CD8-positive, alpha-beta memory T cell (primary cell): ENCODE results near the gene RCSD1. TPM values are rescaled to one million over a fixed set of nuclear protein-coding genes. Genes with fewer than 3 reads are reported as not detected.

Experiments used
- CTCF ChIA-PET: fragments of 350-600 bp; sonication (Branson Sonifier 250); formaldehyde crosslinking; loops from one replicate; lab custom pipeline; 2021; ENCODE audit warnings: antibody characterized with exemption; lab: Charles Lee
- POLR2A ChIA-PET: fragments of 350-600 bp; sonication (Branson Sonifier 250); formaldehyde crosslinking; loops from one replicate; lab custom pipeline; 2021; ENCODE audit warnings: antibody characterized with exemption; lab: Charles Lee
- DNase-seq, 5 donors: peaks; one replicate each; pipeline versions ENCODE4 v3.0.0 to v3.0.0-alpha.2; 2020 to 2022; ENCODE audit warnings: mixed read lengths in 1 of 5
- H3K27ac ChIP-seq: one replicate; pipeline ENCODE4 v1.7.0; 2013; ENCODE audit warnings: low read depth, mild to moderate bottlenecking, low read length, moderate library complexity
- H3K27me3 ChIP-seq: 2 replicates; pipeline ENCODE4 v1.7.0; 2013; ENCODE audit warnings: low read length, mild to moderate bottlenecking; ENCODE audit not compliant: insufficient read depth, poor library complexity, severe bottlenecking
- H3K36me3 ChIP-seq: 2 replicates; pipeline ENCODE4 v1.7.0; 2013; ENCODE audit warnings: mild to moderate bottlenecking, low read length, moderate library complexity; ENCODE audit not compliant: insufficient read depth
- H3K4me1 ChIP-seq: 2 replicates; pipeline ENCODE4 v1.7.0; 2013; ENCODE audit warnings: mild to moderate bottlenecking, low read length, moderate library complexity; ENCODE audit not compliant: insufficient read depth
- H3K4me3 ChIP-seq: 2 replicates; pipeline ENCODE4 v1.7.0; 2013; ENCODE audit warnings: mild to moderate bottlenecking, low read length
- H3K9me3 ChIP-seq: 2 replicates; pipeline ENCODE4 v1.7.0; 2013; ENCODE audit warnings: mild to moderate bottlenecking, low read length
- H3K27ac Mint-ChIP-seq, 8 donors: one replicate each; pipeline ENCODE4 v1.8.0; 2020 to 2021; ENCODE audit warnings: mixed read lengths in 8 of 8, mild to moderate bottlenecking in 6 of 8, inconsistent platforms in 3 of 8, moderate library complexity in 3 of 8
- H3K27me3 Mint-ChIP-seq, 2 donors: one replicate each; pipeline ENCODE4 v1.8.0; 2020 to 2021; ENCODE audit warnings: mixed read lengths in 2 of 2, mild to moderate bottlenecking in 1 of 2, moderate library complexity in 1 of 2
- H3K36me3 Mint-ChIP-seq, 3 donors: one replicate each; pipeline ENCODE4 v1.8.0; 2020 to 2021; ENCODE audit warnings: mixed read lengths in 3 of 3, inconsistent platforms in 1 of 3, mild to moderate bottlenecking in 1 of 3
- H3K4me1 Mint-ChIP-seq, 3 donors: one replicate each; pipeline ENCODE4 v1.8.0; 2020 to 2021; ENCODE audit warnings: mixed read lengths in 3 of 3, inconsistent platforms in 1 of 3, mild to moderate bottlenecking in 1 of 3
- H3K4me3 Mint-ChIP-seq, 7 donors: one replicate each; pipeline ENCODE4 v1.8.0; 2020 to 2021; ENCODE audit warnings: mixed read lengths in 7 of 7, mild to moderate bottlenecking in 6 of 7, moderate library complexity in 4 of 7, inconsistent platforms in 2 of 7
- H3K9me3 Mint-ChIP-seq, 5 donors: one replicate each; pipeline ENCODE4 v1.8.0; 2020 to 2022; ENCODE audit warnings: mixed read lengths in 5 of 5, mild to moderate bottlenecking in 3 of 5, moderate library complexity in 2 of 5, inconsistent platforms in 1 of 5
- polyA plus RNA-seq: library from polyadenylated mRNA; unstranded; fragments of 300-500 nt; fragmentation: Illumina TruSeq; gene quantifications from one replicate; pipeline ENCODE4 v1.2.3, GENCODE V29; 2021
- total RNA-seq, 2 experiments: library from RNA; stranded (reverse); gene quantifications; one replicate each; pipeline ENCODE4 v1.2.3, GENCODE V29; 2021

The RCSD1 gene
- total RNA-seq (10 to 100 TPM; 45.9 to 47.9 TPM), polyA plus RNA-seq (171 TPM)

GRCh38 chr1:167629681-167630567, at the start of gene RCSD1:
Gene RCSD1, plus strand, starts transcription at chr1:167630232. Its CDS starts 192 bp downstream, at chr1:167630424.
- ChIA-PET CTCF (interaction anchor here (1.0 to 11.1 kb wide), 7 partner anchors 8 to 87 kb away, joined by 3 to 63 read pairs (median 15); no protein-coding TSS in a partner anchor), POLR2A (interaction anchor here (1.2 to 1.8 kb wide), 2 partner anchors 12 to 21 kb away, joined by 4 to 6 read pairs; no protein-coding TSS in a partner anchor)
- no peaks in the 10 kb centered on the region for H3K27me3 ChIP-seq
- Mint-ChIP-seq H3K9me3 (peaks cover 0 to 7% (median 2%) of the 10 kb centered on the region in 5 donors), H3K36me3 (peaks cover 14 to 41% (median 14%) of the 10 kb centered on the region in 3 donors), H3K27me3 (peaks cover 0 to 5% of the 10 kb centered on the region in 2 donors), H3K4me1 (peaks cover 75 to 79% (median 75%) of the 10 kb centered on the region in 3 donors), H3K4me3 (peak within 1 kb of the TSS; percentile 94 to 98 (median 96)), H3K27ac (peak within 1 kb of the TSS; percentile 95 to 100 (median 98))
- peak; percentile 40 to 70 (median 57) for DNase-seq
- H3K27ac ChIP-seq, result peak within 1 kb of the TSS; percentile 86
- H3K4me1 ChIP-seq, result peaks cover 71% of the 10 kb centered on the region
- peaks cover 7% of the 10 kb centered on the region for H3K36me3 ChIP-seq
- H3K9me3 ChIP-seq, result no peaks in the 10 kb centered on the region
- H3K4me3 ChIP-seq, result peak within 1 kb of the TSS; percentile 77

- no peaks in the 10 kb centered on the region for H3K4me1 ChIP-seq
- Mint-ChIP-seq H3K36me3 (no peaks in the 10 kb centered on the region), H3K27me3 (peaks cover 6 to 11% of the 10 kb centered on the region in 2 donors), H3K4me3 (no peak overlapping the region), H3K27ac (no peak overlapping the region), H3K9me3 (no peaks in the 10 kb centered on the region), H3K4me1 (no peaks in the 10 kb centered on the region)
- H3K27me3 ChIP-seq, result no peaks in the 10 kb centered on the region
- no peak overlapping the region for H3K27ac ChIP-seq
- ChIA-PET POLR2A (no interaction called here), CTCF (interaction anchor here (1.4 kb wide), 1 partner anchor 9 kb away, joined by 3 read pairs; no protein-coding TSS in a partner anchor)
- DNase-seq, result no peak
- H3K36me3 ChIP-seq, result no peaks in the 10 kb centered on the region
- H3K4me3 ChIP-seq, result no peak overlapping the region
- H3K9me3 ChIP-seq, result no peaks in the 10 kb centered on the region
These were observed 48.0 kb upstream of the RCSD1 start for GRCh38 chr1:167582064-167582463.

GRCh38 chr1:167582722-167583121, 47.3 kb upstream of the RCSD1 start:
- POLR2A ChIA-PET, result no interaction called here
- H3K36me3 ChIP-seq, result no peaks in the 10 kb centered on the region
- Mint-ChIP-seq H3K27ac (no peak overlapping the region), H3K4me1 (no peaks in the 10 kb centered on the region), H3K4me3 (no peak overlapping the region), H3K9me3 (no peaks in the 10 kb centered on the region), H3K27me3 (peaks cover 6% of the 10 kb centered on the region in 2 donors), H3K36me3 (no peaks in the 10 kb centered on the region)
- no peaks in the 10 kb centered on the region for H3K27me3 ChIP-seq
- H3K4me3 ChIP-seq, result no peak overlapping the region
- DNase-seq, result no peak
- H3K4me1 ChIP-seq, result no peaks in the 10 kb centered on the region
- CTCF ChIA-PET, result interaction anchor here (1.4 kb wide), 1 partner anchor 9 kb away, joined by 3 read pairs; no protein-coding TSS in a partner anchor
- no peaks in the 10 kb centered on the region for H3K9me3 ChIP-seq
- no peak overlapping the region for H3K27ac ChIP-seq

GRCh38 chr1:167584581-167584980, 45.5 kb upstream of the RCSD1 start:
- Histone ChIP-seq H3K4me1 (no peaks in the 10 kb centered on the region), H3K9me3 (no peaks in the 10 kb centered on the region), H3K36me3 (no peaks in the 10 kb centered on the region), H3K27me3 (no peaks in the 10 kb centered on the region), H3K27ac (no peak overlapping the region), H3K4me3 (no peak overlapping the region)
- H3K27ac Mint-ChIP-seq, result no peak overlapping the region
- H3K4me1 Mint-ChIP-seq, result no peaks in the 10 kb centered on the region
- H3K36me3 Mint-ChIP-seq, result peaks cover 0 to 2% (median 0%) of the 10 kb centered on the region in 3 donors
- ChIA-PET CTCF (no interaction called here), POLR2A (no interaction called here)
- no peak overlapping the region for H3K4me3 Mint-ChIP-seq
- no peaks in the 10 kb centered on the region for H3K27me3 Mint-ChIP-seq
- no peak for DNase-seq
- H3K9me3 Mint-ChIP-seq, result no peaks in the 10 kb centered on the region

- no peaks in the 10 kb centered on the region for H3K36me3 ChIP-seq
- Mint-ChIP-seq H3K4me3 (no peak overlapping the region), H3K27me3 (no peaks in the 10 kb centered on the region), H3K36me3 (peaks cover 0 to 2% (median 0%) of the 10 kb centered on the region in 3 donors), H3K9me3 (no peaks in the 10 kb centered on the region), H3K4me1 (no peaks in the 10 kb centered on the region), H3K27ac (no peak overlapping the region)
- ChIA-PET CTCF (interaction anchor here (1.2 to 1.5 kb wide), 2 partner anchors 14 to 100 kb away, joined by 3 read pairs; no protein-coding TSS in a partner anchor), POLR2A (no interaction called here)
- H3K4me1 ChIP-seq, result no peaks in the 10 kb centered on the region
- no peak overlapping the region for H3K4me3 ChIP-seq
- no peaks in the 10 kb centered on the region for H3K9me3 ChIP-seq
- H3K27me3 ChIP-seq, result no peaks in the 10 kb centered on the region
- no peak for DNase-seq
- no peak overlapping the region for H3K27ac ChIP-seq
These were observed 42.7 kb upstream of the RCSD1 start for GRCh38 chr1:167587342-167587741.

- no peak for DNase-seq
- Mint-ChIP-seq H3K4me3 (no peak overlapping the region), H3K9me3 (no peaks in the 10 kb centered on the region), H3K27ac (no peak overlapping the region), H3K36me3 (peaks cover 0 to 2% (median 0%) of the 10 kb centered on the region in 3 donors), H3K4me1 (no peaks in the 10 kb centered on the region), H3K27me3 (no peaks in the 10 kb centered on the region)
- ChIA-PET POLR2A (no interaction called here), CTCF (interaction anchor here (1.2 to 1.5 kb wide), 2 partner anchors 14 to 100 kb away, joined by 3 read pairs; no protein-coding TSS in a partner anchor)
- Histone ChIP-seq H3K4me1 (no peaks in the 10 kb centered on the region), H3K9me3 (no peaks in the 10 kb centered on the region), H3K27ac (no peak overlapping the region), H3K36me3 (no peaks in the 10 kb centered on the region), H3K4me3 (no peak overlapping the region), H3K27me3 (no peaks in the 10 kb centered on the region)
These were observed 42.2 kb upstream of the RCSD1 start for GRCh38 chr1:167587872-167588271.

- H3K27ac ChIP-seq, result no peak overlapping the region
- Mint-ChIP-seq H3K27ac (no peak overlapping the region), H3K4me1 (no peaks in the 10 kb centered on the region), H3K36me3 (peaks cover 0 to 2% (median 0%) of the 10 kb centered on the region in 3 donors), H3K9me3 (no peaks in the 10 kb centered on the region), H3K4me3 (no peak overlapping the region), H3K27me3 (no peaks in the 10 kb centered on the region)
- ChIA-PET POLR2A (no interaction called here), CTCF (interaction anchor here (1.0 to 1.5 kb wide), 4 partner anchors 10 to 49 kb away, joined by 3 to 4 read pairs (median 4); no protein-coding TSS in a partner anchor)
- no peaks in the 10 kb centered on the region for H3K9me3 ChIP-seq
- no peaks in the 10 kb centered on the region for H3K36me3 ChIP-seq
- no peaks in the 10 kb centered on the region for H3K27me3 ChIP-seq
- DNase-seq, result no peak
- H3K4me3 ChIP-seq, result no peak overlapping the region
- no peaks in the 10 kb centered on the region for H3K4me1 ChIP-seq
These were observed 41.7 kb upstream of the RCSD1 start for GRCh38 chr1:167588361-167588760.

GRCh38 chr1:167592475-167592874, 37.6 kb upstream of the RCSD1 start:
- Mint-ChIP-seq H3K27me3 (no peaks in the 10 kb centered on the region), H3K9me3 (no peaks in the 10 kb centered on the region), H3K36me3 (peaks cover 0 to 2% (median 0%) of the 10 kb centered on the region in 3 donors), H3K27ac (no peak overlapping the region), H3K4me3 (no peak overlapping the region), H3K4me1 (no peaks in the 10 kb centered on the region)
- no peak overlapping the region for H3K4me3 ChIP-seq
- no peak overlapping the region for H3K27ac ChIP-seq
- no peaks in the 10 kb centered on the region for H3K36me3 ChIP-seq
- ChIA-PET CTCF (no interaction called here), POLR2A (no interaction called here)
- no peak for DNase-seq
- no peaks in the 10 kb centered on the region for H3K4me1 ChIP-seq
- H3K27me3 ChIP-seq, result no peaks in the 10 kb centered on the region
- no peaks in the 10 kb centered on the region for H3K9me3 ChIP-seq
